HCT116 (cell line): ENCODE measurements around the gene SYTL3. TPM values are rescaled to one million over a fixed set of nuclear protein-coding genes. Genes with fewer than 3 reads are reported as not detected.

Experiments used
- ATAC-seq: fragments of 200-7000 bp; cut with Tn5 transposase; 2 replicates; pipeline ENCODE4 v1.9.1; 2020; ENCODE audit warnings: mild to moderate bottlenecking, moderate library complexity
- BruUV-seq: library from RNA; stranded (reverse); fragments of 400-500 nt; replicated peaks from 2 replicates; lab custom pipeline; 2021; lab: Mats Ljungman, UMichigan
- CTCF ChIA-PET: fragments of 300-600 bp; sonication (Branson Sonifier 250); formaldehyde crosslinking; loops from one replicate; lab custom pipeline; 2021; ENCODE audit warnings: antibody characterized with exemption; lab: Charles Lee
- POLR2A ChIA-PET: fragments of 300-600, 350-600 bp; sonication (Branson Sonifier 250); formaldehyde crosslinking; loops from one replicate; lab custom pipeline; 2021; ENCODE audit warnings: antibody characterized with exemption; lab: Charles Lee
- RAD21 ChIA-PET, 2 experiments: fragments of 300-600 bp; sonication (Branson Sonifier 250); formaldehyde crosslinking; loops; one replicate each; lab custom pipeline; 2023; ENCODE audit warnings: low total read pairs in 2 of 2; ENCODE audit not compliant: uncharacterized antibody in 2 of 2, unreplicated experiment in 2 of 2, low non-redundant PET in 1 of 2; lab: Charles Lee
- DNase-seq: peaks from one replicate; pipeline ENCODE4 v3.0.0-alpha.2; 2010; ENCODE audit warnings: low read depth, low spot score
- H2AFZ ChIP-seq: fragments of 200-600 bp; shearing (Covaris generic), sonication (generic); 2 replicates; pipeline ENCODE4 v1.6.1; 2017; ENCODE audit warnings: low read depth, mixed run types, mixed read lengths, antibody characterized with exemption, low read length; ENCODE audit not compliant: poor library complexity, severe bottlenecking
- H3K27ac ChIP-seq: 2 replicates; pipeline ENCODE4 v1.5.1; 2012; ENCODE audit warnings: low read depth, low read length
- H3K27me3 ChIP-seq: fragments of 200-600 bp; sonication (generic); 2 replicates; pipeline ENCODE4 v1.6.1; 2016; ENCODE audit warnings: mixed run types, low read length, mixed read lengths; ENCODE audit not compliant: insufficient read depth
- H3K36me3 ChIP-seq, 2 experiments: fragments of 200-500 bp in 1 of 2; fragments of 200-600 bp in 1 of 2; sonication (Bioruptor generic) in 1 of 2; sonication (generic) in 1 of 2; 2 replicates each; pipeline versions ENCODE4 v1.5.1 to v1.6.1; 2014 to 2016; ENCODE audit warnings: low read length in 2 of 2, inconsistent platforms in 1 of 2, mixed read lengths in 1 of 2, mixed run types in 1 of 2; ENCODE audit not compliant: insufficient read depth in 2 of 2, control insufficient read depth in 1 of 2
- H3K4me1 ChIP-seq, 2 experiments: fragments of 200-600 bp in 1 of 2; sonication (generic) in 1 of 2; 2 replicates each; pipeline versions ENCODE4 v1.5.1 to v1.6.1; 2012 to 2017; ENCODE audit warnings: low read length in 2 of 2, inconsistent platforms in 1 of 2, mild to moderate bottlenecking in 1 of 2, mixed read lengths in 1 of 2, mixed run types in 1 of 2, moderate library complexity in 1 of 2; ENCODE audit not compliant: insufficient read depth in 2 of 2, control insufficient read depth in 1 of 2
- H3K4me2 ChIP-seq: fragments of 200-600 bp; sonication (generic); 2 replicates; pipeline ENCODE4 v1.6.1; 2017; ENCODE audit warnings: mixed run types, low read length, mixed read lengths
- H3K4me3 ChIP-seq, 2 experiments: fragments of 200-600 bp in 1 of 2; sonication (generic) in 1 of 2; replicated peaks in 1 of 2; 2 replicates each; pipeline ENCODE4 v1.5.1; 2011 to 2016; ENCODE audit warnings: low read length in 2 of 2, control low read depth in 1 of 2, low read depth in 1 of 2, mild to moderate bottlenecking in 1 of 2, mixed read lengths in 1 of 2, mixed run types in 1 of 2
- H3K79me2 ChIP-seq: fragments of 200-600 bp; sonication (generic); 2 replicates; pipeline ENCODE4 v1.6.1; 2017; ENCODE audit warnings: mild to moderate bottlenecking, mixed run types, low read length, moderate library complexity, mixed read lengths; ENCODE audit not compliant: insufficient read depth
- H3K9ac ChIP-seq: fragments of 200-600 bp; sonication (generic); 2 replicates; pipeline ENCODE4 v1.6.1; 2016; ENCODE audit warnings: low read length, mixed read lengths
- H3K9me2 ChIP-seq: fragments of 200-600 bp; sonication (generic), shearing (Covaris generic); 2 replicates; pipeline ENCODE4 v1.6.1; 2017; ENCODE audit warnings: mixed run types, mild to moderate bottlenecking, moderate library complexity; ENCODE audit not compliant: insufficient read depth
- H3K9me3 ChIP-seq, 2 experiments: fragments of 200-500 bp in 1 of 2; fragments of 200-600 bp in 1 of 2; sonication (Bioruptor generic) in 1 of 2; sonication (generic) in 1 of 2; 2 replicates each; pipeline ENCODE4 v1.6.1; 2014 to 2017; ENCODE audit warnings: low read length in 2 of 2, mixed read lengths in 2 of 2, inconsistent platforms in 1 of 2, low read depth in 1 of 2, mild to moderate bottlenecking in 1 of 2, mixed run types in 1 of 2, moderate library complexity in 1 of 2; ENCODE audit not compliant: control insufficient read depth in 1 of 2, insufficient read depth in 1 of 2
- H4K20me1 ChIP-seq: fragments of 200-600 bp; sonication (generic), shearing (Covaris generic); 2 replicates; pipeline ENCODE4 v1.6.1; 2017; ENCODE audit warnings: mixed run types, mild to moderate bottlenecking, moderate library complexity; ENCODE audit not compliant: insufficient read depth
- EGR1 ChIP-seq: IDR thresholded peaks from 2 replicates; pipeline ENCODE4 v1.6.1; 2012; ENCODE audit warnings: low read depth
- ELF1 ChIP-seq: IDR thresholded peaks from 2 replicates; pipeline ENCODE4 v1.6.1; 2012; ENCODE audit warnings: low read depth, borderline replicate concordance
- FOSL1 ChIP-seq: IDR thresholded peaks from 2 replicates; pipeline ENCODE4 v1.6.1; 2012; ENCODE audit warnings: low read depth
- POLR2A ChIP-seq: IDR thresholded peaks from 2 replicates; pipeline ENCODE4 v1.7.0; 2011; ENCODE audit warnings: borderline replicate concordance; ENCODE audit not compliant: insufficient read depth, insufficient read length; ENCODE audit errors: extremely low read depth
- POLR2AphosphoS5 ChIP-seq: IDR thresholded peaks from 2 replicates; pipeline ENCODE4 v1.6.1; 2011; ENCODE audit warnings: mild to moderate bottlenecking, low read depth, low read length, moderate library complexity
- SIN3A ChIP-seq: IDR thresholded peaks from 2 replicates; pipeline ENCODE4 v1.6.1; 2012; ENCODE audit warnings: low read depth
- SP1 ChIP-seq: IDR thresholded peaks from 2 replicates; pipeline ENCODE4 v1.6.1; 2012; ENCODE audit warnings: low read depth
- SRF ChIP-seq: IDR thresholded peaks from 2 replicates; pipeline ENCODE4 v1.6.1; 2012; ENCODE audit warnings: low read depth
- TCF7L2 ChIP-seq: IDR thresholded peaks from 2 replicates; pipeline ENCODE4 v1.7.0; 2011; ENCODE audit warnings: borderline replicate concordance, inconsistent platforms; ENCODE audit not compliant: insufficient read depth, insufficient read length; ENCODE audit errors: extremely low read depth
- YY1 ChIP-seq: IDR thresholded peaks from 2 replicates; pipeline ENCODE4 v1.6.1; 2011; ENCODE audit warnings: low read length, low read depth, moderate library complexity, mild to moderate bottlenecking; ENCODE audit not compliant: insufficient replicate concordance; ENCODE audit errors: extremely low read depth
- ZBTB33 ChIP-seq: IDR thresholded peaks from 2 replicates; pipeline ENCODE4 v1.6.1; 2011; ENCODE audit warnings: mild to moderate bottlenecking, low read length, moderate library complexity; ENCODE audit not compliant: insufficient replicate concordance; ENCODE audit errors: extremely low read depth
- ZFX ChIP-seq: fragments of 450-650 bp; IDR thresholded peaks from 2 replicates; pipeline ENCODE4 v1.6.1; 2017
- intact Hi-C: fragments of 100-400 bp; cut with micrococcal nuclease; formaldehyde crosslinking; loops from 2 replicates; pipeline ENCODE4 v1.10.0; 2022
- total RNA-seq: library from RNA; stranded (reverse); gene quantifications from one replicate; pipeline ENCODE4 v1.2.1, GENCODE V29; 2021; ENCODE audit not compliant: unreplicated experiment

The SYTL3 gene
- total RNA-seq, 1 experiment from 2014 or later = 55.3 TPM

- H3K9ac ChIP-seq = peak overlapping the region; percentile 80
- peaks cover 57 to 94% of the 10 kb centered on the region in 2 experiments for H3K4me1 ChIP-seq
- peak overlapping the region; percentile 97 for H3K27ac ChIP-seq
- H3K4me2 ChIP-seq = peak overlapping the region; percentile 73
- H3K79me2 ChIP-seq = peaks cover 83% of the 10 kb centered on the region
- H3K4me3 ChIP-seq = no peak overlapping the region
- H2AFZ ChIP-seq = no peak overlapping the region
- H3K9me2 ChIP-seq = no peaks in the 10 kb centered on the region
- peaks cover 0 to 28% of the 10 kb centered on the region in 2 experiments; a peak in 2 of 4 replicates for H3K36me3 ChIP-seq
- no peak for TF ChIP-seq POLR2A
- TF ChIP-seq POLR2AphosphoS5 = no peak; the same call in 1 of the 2 replicates
- TF ChIP-seq YY1 = no peak
- no peak for TF ChIP-seq ZBTB33
- no peak for TF ChIP-seq FOSL1
- TF ChIP-seq TCF7L2 = no peak
- TF ChIP-seq SRF = no peak
- TF ChIP-seq SP1 = no peak
- TF ChIP-seq EGR1 = no peak
- no peak for TF ChIP-seq ELF1
- TF ChIP-seq SIN3A = no peak
- TF ChIP-seq ZFX = no peak
- no peaks in the 10 kb centered on the region for H4K20me1 ChIP-seq
- ChIA-PET CTCF (interaction anchor here (1.1 to 2.6 kb wide), 4 partner anchors 8 to 31 kb away, joined by 4 to 16 read pairs (median 8); no protein-coding TSS in a partner anchor), POLR2A (interaction anchor here (1.3 to 5.7 kb wide), 6 partner anchors 8 to 147 kb away, joined by 3 to 26 read pairs (median 11); no protein-coding TSS in a partner anchor), RAD21 (no interaction called here)
- ATAC-seq (no peak), DNase-seq (no peak)
- H3K27me3 ChIP-seq = no peaks in the 10 kb centered on the region
- BruUV-seq = no TSS peak
- intact Hi-C loops = no loop called here
- no peaks in the 10 kb centered on the region for H3K9me3 ChIP-seq
Observed at GRCh38 chr6:158722176-158722729, 72.4 kb downstream of the SYTL3 start.
